ENCODE data around the gene GBE1.
"Not testable (repeated sequence)": the region's sequence is repeated elsewhere in the genome, so short reads cannot be mapped to it uniquely, and the experiment has no call there.

GBE1 gene

DNA sequence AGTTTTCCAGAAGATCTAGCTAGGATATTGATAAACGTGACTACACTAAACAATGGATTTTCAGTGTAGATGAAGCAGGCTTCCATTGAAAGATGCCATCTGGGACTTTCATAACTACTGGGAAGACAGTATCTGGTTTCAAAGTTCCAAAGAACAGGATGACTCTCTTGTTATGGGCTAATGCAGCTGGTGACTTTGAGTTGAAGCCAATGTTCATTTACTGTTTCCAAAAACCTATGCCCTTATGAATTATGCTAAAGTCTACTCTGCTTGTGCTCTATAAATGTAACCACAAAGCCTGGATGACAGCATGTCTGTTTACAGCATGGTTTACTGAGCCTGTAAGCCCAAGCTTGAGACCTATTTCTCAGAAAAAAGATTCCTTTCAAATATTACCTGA lies 245.4 kb downstream of the GBE1 start:
- no peak for DNase-seq

DNA sequence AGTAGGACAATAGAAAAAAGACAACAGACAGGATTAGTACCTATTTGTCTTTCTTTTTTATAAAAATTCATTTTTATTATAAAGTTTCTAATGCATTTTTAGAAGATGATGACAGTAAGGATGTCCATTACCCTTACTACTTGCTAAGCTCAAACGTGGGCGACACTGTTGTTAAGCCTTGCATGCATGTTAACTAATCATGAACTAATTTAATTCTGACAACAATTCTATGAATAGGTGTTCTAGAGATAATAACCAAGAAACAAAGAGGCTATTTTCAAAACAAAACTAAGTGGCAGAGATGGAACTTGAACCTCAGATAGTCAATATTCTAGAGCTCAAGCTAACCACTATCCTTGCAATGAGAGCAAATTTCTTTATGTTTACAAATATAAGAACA lies 247.9 kb downstream of the GBE1 start:
- DNase-seq, result no peak

DNA sequence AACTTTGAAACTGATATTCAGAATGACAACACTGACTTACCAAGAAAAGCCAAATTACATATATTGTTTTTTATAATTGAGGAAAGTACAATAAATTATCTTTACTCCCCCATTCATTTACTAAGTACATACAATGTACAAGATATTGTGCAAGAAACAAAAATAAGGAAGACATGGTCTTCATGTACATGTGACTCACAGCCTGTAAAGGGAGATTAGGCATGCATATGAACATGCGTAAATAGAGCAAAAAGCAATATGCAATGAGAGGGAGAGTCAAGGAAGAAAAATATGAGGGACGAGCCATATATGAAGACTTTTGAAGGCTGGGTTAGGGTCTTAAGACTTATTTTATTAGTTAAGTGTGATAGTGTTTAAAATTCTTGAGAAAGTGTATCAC lies 258.4 kb downstream of the GBE1 start:
- no peak for DNase-seq

DNA sequence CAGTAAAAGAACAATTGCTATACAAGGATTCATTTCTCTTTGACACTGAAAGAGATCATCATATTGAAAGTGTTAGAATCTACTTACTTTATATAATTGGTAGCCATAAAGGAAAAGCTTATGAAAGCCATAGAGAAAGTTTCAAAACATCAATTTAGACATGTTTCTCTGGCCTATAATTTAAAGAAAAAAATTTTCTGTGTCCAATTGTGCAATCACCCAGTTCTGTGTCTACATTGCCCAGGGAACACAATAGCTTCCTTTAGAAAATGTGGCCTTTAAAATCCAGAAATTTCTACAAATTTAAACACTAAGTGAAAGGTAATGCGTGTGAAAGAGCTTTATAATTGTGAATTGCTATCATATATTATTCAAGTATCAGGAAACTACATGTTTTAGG lies 259.2 kb downstream of the GBE1 start:
- no peak for DNase-seq

DNA sequence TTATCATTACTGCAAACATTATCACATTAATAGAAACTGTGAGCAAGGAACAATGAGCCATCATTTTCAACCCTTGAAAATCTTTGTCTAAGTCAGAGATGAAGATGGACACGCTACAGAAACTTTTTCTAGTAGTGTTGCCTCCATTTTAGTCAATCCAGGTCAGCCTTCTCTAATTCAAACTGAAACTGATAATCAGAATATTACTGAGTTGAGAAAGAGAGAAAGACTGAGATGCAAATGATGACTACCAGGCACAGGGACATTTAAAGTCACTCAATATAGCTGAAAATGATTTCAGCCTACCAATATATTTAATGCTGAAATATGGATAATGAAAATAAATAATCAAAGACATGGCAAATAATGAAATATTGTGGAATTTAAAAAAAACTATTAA lies 261.4 kb downstream of the GBE1 start:
- DNase-seq, result no peak

DNA sequence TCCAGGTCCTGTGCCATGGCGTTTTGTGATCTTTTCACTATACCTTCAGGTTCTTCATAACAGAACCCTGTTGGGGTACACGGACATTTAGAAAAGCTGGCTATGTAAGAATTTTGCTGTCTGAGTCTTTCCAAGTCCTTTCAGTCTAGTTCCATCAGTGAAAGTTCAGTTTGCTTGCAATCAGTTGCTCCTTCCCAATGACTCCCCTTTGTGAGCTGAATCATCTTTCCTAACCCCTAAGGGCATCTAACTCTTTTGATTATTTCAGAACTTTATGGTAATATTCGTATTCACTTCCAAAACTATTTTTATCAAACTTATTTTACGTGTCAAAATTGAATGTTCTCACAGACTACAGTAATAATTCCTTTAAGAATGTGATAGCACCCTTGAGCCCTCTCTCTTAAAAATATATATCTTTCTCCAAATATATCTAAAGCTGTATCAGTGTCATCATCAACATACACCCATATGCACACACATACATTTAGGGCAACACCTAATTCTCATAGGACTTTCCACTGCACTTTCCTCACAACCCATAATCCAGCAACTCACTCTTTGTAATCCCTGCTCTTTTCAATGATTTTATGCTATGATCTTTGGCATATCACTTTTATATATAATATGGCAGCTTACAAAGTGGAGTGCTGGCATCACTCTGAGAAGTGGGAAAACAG lies 263.7 kb downstream of the GBE1 start:
- no peak for DNase-seq

DNA sequence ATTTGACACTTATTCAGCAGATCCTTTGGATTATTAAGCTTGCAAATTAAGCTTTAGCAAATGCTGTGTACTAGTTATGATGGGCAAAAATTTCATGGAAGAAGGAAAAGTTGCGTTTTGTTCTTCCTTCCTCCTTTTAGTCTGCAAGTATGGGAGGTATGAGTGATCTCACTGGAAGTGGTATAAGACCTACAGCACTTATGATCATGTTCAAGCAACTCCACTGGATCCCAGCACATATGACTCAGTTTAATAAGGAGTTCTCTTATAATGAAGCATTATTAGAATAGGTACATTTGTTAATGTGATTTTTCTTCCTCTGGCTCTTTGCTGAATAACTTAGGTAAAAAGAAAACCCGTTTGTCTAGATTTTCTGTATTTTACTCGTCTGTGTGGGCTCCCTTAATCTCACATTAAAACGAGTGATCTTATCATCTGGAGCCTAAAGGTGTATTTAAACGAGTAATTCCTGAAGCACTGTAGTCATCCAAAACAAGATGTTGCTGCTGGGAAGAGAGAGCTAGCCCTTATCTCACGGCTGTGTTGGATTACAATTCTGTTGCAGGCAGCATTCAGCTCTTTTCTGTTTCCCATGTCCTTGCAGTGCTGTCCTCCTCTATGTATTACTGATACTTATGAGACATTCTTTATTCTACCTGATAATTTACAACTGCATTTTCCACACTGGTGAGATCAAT lies 264.9 kb downstream of the GBE1 start:
- DNase-seq, result no peak

DNA sequence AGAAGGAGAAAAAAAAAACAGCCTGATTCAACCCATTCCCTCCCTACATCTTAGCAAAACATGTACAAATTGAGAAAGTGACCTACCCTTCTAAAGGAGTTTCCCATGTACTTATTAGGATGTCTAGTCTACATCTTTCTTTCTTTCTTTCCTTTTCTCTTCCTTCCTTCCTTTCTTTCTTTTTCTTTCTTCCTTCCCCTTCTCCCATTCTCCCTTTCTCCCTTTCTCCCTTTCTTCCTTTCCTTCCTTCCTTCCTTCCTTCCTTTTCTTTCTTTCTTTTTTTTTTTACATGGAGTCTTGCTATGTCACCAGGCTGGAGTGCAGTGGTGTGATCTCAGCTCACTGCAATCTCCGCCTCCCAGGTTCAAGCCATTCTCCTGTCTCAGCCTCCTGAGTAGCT lies 269.0 kb downstream of the GBE1 start:
- DNase-seq, result not testable (repeated sequence)

DNA sequence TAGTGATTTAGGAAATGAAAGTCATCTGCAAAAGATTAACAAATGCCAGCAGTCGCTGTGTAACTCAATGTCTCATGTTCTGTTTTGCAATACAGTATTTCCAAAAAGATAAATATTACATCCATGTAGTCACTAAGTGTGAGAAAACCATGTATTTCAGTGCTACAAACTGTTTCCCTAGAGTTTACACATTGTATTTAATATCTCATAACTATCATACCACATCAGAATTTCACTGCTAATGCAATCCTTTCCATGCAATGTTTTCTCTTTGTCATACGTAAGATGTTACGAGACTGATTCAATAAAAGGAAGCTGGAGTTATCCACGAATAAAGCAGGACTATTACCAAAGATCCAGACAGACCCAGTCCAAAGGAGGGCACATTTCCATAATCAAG lies 269.4 kb downstream of the GBE1 start:
- no peak for DNase-seq

DNA sequence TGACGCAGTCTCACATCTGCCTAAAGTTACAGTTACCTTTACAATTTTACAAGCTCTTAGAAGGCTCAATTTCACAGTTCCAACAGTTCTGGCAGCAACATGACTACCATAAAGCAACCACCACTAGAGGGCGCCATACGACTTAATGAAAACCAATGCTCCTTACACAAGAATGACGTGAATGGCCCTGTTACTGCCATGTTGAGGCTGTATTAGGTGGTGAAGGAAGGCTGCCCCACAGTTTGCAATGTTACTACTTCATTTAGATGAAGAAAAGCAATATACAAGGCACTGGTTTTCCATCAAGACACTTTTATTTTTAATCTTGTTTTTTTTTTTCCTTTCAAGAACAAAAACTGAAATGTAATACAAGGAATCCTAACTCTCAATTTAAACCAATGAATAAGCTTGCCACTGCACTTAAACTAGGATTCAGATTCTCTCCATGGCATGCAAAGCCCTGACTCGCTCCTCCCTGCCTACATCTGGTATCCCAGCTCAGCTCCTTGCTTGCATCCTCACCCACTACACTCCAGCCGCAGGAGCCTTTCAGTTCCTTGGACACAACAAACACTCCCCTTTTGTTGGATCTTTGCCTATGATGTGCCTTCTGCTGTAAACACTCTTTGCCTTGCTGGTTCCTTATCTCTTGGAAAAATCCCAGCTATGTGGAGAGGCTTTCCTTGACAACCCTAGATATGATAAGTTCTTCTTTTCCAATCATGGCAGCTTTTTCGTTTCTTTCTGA lies 270.7 kb downstream of the GBE1 start:
- peak; percentile 70 for DNase-seq

DNA sequence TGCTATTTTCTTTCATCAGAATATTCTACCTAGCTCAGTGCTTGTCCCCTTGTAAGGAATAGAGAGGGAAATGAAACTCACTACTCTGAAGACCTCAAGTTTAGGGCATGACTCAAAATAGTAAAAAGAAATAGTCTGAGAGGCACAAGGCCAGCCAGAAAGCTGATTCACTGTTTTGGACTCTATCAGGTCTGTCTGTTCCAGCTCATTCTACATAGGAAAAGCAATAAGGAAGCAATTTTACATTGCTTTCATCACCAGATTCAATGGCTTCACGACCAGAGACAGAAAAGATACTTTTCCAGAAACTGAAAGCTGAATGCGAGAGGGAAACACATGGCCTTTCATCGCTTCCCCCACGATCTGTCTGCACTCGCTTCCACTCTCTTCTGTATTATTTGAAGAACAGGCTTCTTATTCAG lies 276.0 kb downstream of the GBE1 start:
- DNase-seq, result no peak

DNA sequence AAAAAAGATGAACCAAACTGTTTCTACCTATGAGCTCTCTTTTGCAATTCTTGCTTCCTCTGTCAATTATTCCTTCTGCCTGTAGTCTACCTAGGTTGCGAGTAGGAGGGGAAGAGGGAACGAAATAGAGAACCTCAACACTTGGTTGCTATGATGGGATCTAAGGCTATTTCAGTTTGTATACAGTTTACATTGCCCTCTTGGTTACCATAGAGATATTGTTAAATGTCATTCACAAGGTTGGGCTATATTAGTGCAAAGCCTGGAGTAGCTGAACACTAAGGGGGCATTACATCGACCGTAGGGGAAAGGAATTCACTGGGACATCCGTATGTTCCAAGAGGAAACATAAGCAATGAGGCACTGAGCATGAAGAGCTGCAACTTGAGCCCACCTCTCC lies 276.9 kb downstream of the GBE1 start:
- no peak for DNase-seq

DNA sequence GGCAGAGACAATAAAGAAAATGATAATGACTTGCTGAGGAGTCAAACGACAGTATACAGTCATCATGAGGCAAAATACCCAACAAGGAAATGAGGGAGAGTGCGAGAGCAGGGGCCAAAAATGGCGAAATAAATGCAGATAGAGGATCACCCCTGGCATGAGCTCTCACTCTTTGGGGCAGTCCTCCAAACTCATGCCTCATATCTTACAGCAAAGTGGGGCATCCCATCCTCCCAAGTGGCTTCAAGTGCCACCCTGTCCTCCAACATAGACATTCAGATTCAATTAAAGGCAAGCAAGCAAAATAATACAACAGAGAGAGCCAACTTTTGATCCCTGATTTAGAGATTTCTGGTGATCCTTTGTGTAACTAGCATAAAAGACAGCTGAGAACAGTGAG lies 278.4 kb downstream of the GBE1 start:
- DNase-seq, result no peak

DNA sequence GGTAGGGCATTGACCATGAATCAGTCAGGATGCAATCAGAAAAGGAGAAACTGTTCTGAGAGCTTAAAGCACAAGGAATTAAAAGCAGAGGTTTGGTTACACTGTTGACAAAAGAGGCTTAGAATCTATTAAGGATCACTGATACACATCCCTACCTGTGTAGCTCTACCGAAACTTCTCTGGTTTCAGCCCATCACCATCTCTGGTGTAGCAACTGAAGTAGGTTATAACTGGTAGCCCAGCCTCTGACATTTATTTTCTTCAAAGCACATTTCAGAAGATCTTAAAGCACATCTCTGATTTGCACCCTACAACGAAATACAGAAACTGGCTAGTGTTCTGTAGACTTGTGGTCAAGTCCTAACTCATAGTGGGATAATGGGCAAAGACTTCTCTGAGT lies 283.7 kb downstream of the GBE1 start:
- DNase-seq, result no peak

DNA sequence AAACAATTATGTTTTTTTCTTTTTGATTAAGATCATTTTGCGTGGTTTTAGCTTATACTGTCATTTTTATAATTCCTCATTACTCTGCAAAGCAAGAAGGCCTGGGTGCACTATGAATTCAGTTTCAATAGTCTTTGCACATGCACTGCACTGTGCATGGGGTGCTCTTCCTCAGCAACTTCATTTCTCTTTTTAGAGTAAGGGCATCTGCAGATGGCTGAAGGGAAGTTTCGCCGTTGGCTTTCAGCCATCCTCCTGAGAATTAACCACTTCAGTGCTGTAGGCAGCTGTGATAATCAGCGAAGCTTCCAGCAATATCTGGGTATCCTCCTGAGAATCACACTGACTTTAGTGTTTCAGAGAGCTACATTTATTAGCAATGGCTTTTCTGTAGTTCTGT lies 284.8 kb downstream of the GBE1 start:
- DNase-seq, result no peak

DNA sequence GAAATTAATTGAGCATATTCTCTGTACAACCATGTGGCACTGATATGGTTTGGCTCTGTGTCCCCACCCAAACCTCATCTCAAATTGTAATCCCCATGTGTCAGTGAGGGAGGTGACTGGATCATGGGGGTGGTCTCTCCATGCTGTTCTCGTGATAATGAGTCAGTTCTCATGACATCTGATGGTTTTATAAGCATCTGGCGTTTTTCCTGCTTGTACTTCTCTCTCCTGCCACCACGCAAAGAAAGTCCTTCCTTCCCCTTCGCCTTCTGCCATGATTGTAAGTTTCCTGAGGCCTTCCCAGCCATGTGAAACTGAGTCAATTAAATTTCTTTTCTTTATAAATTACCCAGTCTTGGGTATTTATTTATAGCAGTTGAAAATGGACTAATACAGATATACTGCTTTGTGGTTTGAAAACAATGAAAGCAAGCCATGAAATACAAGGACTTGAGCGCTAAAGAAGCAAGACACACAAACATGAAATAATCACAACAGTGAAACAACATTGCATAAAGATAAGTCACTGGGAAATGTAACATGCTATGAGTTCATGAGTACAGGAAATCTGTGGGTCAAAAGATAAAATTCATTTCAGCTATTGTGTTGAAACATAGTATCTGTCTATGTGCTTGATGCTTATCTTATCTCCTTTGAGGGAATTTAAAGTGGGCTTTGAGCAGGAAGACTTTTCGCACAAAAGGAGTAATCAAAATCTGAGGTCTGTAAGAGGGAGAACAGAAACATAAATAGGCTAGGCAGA lies 288.7 kb downstream of the GBE1 start:
- DNase-seq, result no peak

DNA sequence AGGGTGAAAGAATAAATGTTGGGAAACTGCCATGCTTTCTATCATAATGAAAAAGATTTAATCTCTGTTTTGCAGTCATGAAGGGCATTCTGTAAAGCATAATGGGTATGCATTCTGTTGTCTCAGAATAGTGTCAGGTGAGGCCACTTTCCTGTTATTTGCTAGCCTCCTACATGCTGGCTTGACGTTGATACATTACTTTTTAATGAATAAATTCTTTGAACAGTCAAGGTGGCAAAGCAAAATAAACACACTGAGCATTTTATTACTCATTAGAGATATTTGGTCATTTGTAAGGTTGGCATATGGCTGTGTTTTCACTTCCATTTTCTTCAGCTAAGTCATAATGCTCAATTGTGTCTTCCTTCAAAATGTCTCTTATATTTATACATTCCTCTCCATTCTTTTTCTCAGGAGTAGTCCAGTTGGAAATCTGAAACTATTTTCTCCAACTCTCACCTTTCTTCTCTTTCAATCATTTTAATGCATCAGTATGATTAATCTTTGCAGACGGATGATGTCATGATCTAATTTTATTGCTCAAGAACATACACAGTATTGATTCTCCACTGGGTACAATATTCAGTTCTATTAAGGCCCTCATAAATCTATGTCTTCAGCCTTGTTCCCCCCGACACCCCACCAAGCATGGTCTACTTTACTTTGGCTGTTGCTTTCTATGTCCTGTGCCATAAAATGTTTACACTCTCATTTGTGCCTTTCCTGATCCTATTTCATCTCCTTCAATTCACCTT lies 290.7 kb downstream of the GBE1 start:
- DNase-seq, result no peak

DNA sequence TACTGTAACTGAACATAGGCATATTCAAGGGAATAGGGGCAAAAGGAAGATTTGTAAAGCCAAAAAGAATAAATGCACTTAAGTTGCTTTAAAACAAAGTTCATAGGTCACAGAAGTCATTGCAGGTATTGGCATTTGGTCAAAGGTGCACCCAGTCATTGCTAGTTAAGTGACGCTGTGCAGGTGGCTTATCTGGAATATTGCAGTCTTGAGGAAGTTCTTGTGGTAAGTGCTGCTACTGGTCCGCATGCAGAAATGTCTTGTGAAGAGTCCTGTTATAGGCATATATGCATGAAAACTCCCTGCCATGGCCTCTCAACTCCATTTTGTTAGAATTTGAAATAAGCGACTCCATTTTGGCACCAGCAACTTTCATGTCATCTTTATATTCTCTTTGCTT lies 293.1 kb downstream of the GBE1 start:
- no peak for DNase-seq

DNA sequence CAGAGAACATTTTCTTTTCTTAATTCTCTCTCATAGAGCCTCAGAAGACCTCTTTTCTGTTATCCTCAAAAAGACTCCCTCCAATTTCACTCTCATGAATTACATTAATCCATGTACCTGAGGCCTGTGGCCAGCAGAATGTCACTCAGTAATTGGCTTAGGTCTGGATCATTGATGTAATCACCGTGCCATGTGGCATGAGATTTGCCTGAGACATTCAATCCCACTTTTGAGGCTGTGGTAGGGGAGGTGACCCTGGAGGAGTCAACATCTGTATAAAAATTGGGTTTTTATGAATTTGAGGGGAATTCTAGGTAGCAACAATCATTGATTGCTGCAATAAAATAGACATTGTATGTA lies 295.3 kb downstream of the GBE1 start:
- DNase-seq, result no peak

DNA sequence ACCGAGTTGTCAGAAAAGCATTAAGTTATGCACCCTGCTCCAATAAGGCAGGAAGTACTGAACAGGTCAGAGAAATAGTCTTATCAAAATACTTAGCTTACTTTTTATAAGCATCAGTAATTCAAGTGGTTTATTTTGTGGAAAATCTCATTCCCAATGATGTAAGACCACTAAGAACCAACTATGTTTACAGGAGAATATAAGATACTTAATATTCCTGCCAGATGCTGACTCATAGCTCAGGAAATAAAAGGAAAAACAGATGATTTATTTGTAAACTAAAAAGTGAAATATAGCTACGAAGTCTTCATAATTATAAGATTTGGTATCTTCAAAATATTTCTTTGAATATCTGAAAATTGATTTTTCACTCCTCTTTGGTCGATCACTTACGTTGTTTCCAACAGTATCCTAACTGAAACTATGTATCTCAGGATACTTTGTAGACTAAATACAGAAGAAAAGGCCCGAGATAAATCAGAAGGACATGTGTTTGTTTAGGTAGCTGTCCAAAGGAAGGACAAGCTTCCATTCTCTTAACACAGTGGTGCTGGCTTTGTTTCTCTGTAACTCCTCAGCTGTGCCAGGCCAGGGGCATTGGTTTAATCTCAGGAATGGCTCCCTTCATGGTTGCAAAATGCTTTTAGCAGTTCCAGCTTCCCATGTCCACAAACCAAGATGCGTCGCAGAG lies 295.8 kb downstream of the GBE1 start:
- DNase-seq, result no peak

DNA sequence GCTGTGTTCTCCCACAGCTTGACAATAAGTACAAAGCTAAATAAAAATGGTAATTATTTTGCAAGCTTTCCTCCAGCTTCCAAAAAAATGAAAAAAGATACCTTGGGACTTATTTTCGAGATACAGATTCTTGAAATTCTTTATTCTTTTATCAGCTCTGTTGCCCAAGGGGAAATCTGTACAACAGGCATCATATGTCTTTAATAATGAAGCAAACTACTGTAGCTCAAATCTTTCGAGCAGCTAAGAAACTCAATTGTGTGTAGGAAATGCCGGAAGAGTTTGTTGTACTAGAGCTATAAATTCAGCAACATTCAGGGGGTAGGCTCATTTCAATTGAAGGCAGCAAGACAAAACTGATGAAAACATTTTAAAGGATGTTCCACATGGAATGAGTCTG lies 297.7 kb downstream of the GBE1 start:
- no peak for DNase-seq

DNA sequence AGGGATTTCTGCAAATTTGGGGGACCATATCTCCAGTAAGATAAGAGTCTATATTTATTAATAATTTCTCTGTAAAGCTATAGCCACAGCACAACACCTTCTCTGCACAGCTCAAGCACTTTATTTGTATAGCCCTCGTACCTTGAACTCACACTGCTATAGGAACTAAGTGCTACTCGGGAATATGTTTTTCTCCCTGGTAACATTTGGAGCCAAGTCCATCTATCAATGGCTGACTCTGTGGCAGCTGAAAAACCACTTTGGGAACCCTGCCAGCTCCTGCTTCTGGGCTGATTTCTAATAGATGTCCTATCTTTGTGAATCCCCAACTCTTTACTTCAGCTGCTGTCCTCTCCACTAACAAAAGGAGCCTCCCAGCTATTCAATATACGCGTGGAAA lies 298.5 kb downstream of the GBE1 start:
- DNase-seq, result no peak
